H1 (cell line): Measurements from ENCODE around the gene PCYT1A. TPM values are rescaled to one million over a fixed set of nuclear protein-coding genes. Genes with fewer than 3 reads are reported as not detected.

ENCODE experiments used
- CTCF ChIA-PET: fragments of 300-600 bp; sonication (Branson Sonifier 250); formaldehyde crosslinking; loops from one replicate; lab custom pipeline; 2021; ENCODE audit not compliant: partially characterized antibody; lab: Charles Lee
- POLR2A ChIA-PET: fragments of 300-600 bp; sonication (Branson Sonifier 250); formaldehyde crosslinking; loops from one replicate; lab custom pipeline; 2021; ENCODE audit warnings: inconsistent platforms; ENCODE audit not compliant: partially characterized antibody; lab: Charles Lee
- DNase-seq, 2 experiments: peaks; one replicate each; pipeline versions ENCODE4 v3.0.0 to v3.0.0-alpha.2; 2010 to 2022; ENCODE audit warnings: low spot score in 2 of 2, low read depth in 1 of 2, mixed read lengths in 1 of 2
- FAIRE-seq: peaks from 2 replicates; lab custom pipeline; 2011; peaks lifted over from hg19 to GRCh38; lab: Jason Lieb, UNC
- H2AFZ ChIP-seq: 2 replicates; pipeline ENCODE4 v1.8.1; 2012; ENCODE audit warnings: low read length, inconsistent platforms
- H2AK5ac ChIP-seq: 2 replicates; pipeline ENCODE4 v1.6.1; 2013; ENCODE audit warnings: low read depth, low read length
- H2BK120ac ChIP-seq: replicated peaks from 2 replicates; pipeline ENCODE3; 2013; ENCODE audit warnings: low read depth, low read length, inconsistent platforms
- H2BK12ac ChIP-seq: 2 replicates; pipeline ENCODE4 v1.6.1; 2013; ENCODE audit warnings: low read depth, low read length
- H2BK15ac ChIP-seq: 2 replicates; pipeline ENCODE4 v1.6.1; 2013; ENCODE audit warnings: low read length
- H2BK20ac ChIP-seq: 2 replicates; pipeline ENCODE4 v1.6.1; 2013; ENCODE audit warnings: low read length
- H2BK5ac ChIP-seq: 2 replicates; pipeline ENCODE4 v1.6.1; 2013; ENCODE audit warnings: low read depth, low read length
- H3K14ac ChIP-seq: 2 replicates; pipeline ENCODE4 v1.6.1; 2013; ENCODE audit warnings: inconsistent platforms; ENCODE audit not compliant: insufficient read length
- H3K18ac ChIP-seq: 2 replicates; pipeline ENCODE4 v1.6.1; 2013; ENCODE audit warnings: low read length; ENCODE audit errors: extremely low read depth
- H3K23ac ChIP-seq: 2 replicates; pipeline ENCODE4 v1.6.1; 2013; ENCODE audit warnings: inconsistent platforms; ENCODE audit not compliant: insufficient read length
- H3K23me2 ChIP-seq: 2 replicates; pipeline ENCODE4 v1.6.1; 2013; ENCODE audit warnings: low read depth, low read length
- H3K27ac ChIP-seq: 2 replicates; pipeline ENCODE4 v1.6.1; 2011; ENCODE audit warnings: low read depth, low read length, inconsistent platforms
- H3K27me3 ChIP-seq, 4 experiments: replicated peaks in 1 of 4; 1 replicate in 1 of 4; 2 replicates in 3 of 4; pipeline versions ENCODE4 v1.6.1 to v1.8.1; 2011 to 2013; ENCODE audit warnings: low read length in 3 of 4, mild to moderate bottlenecking in 3 of 4, inconsistent platforms in 2 of 4, mixed read lengths in 2 of 4, moderate library complexity in 1 of 4; ENCODE audit not compliant: control insufficient read depth in 3 of 4, insufficient read depth in 3 of 4; ENCODE audit errors: extremely low read depth in 1 of 4
- H3K36me3 ChIP-seq, 4 experiments: 2 replicates each; pipeline versions ENCODE4 v1.6.1 to v1.8.1; 2011 to 2013; ENCODE audit warnings: mild to moderate bottlenecking in 4 of 4, low read length in 3 of 4, moderate library complexity in 2 of 4, control low read depth in 1 of 4, inconsistent platforms in 1 of 4; ENCODE audit not compliant: insufficient read depth in 4 of 4, control insufficient read depth in 2 of 4
- H3K4ac ChIP-seq: replicated peaks from 2 replicates; pipeline ENCODE3; 2013; ENCODE audit warnings: low read length, low read depth, mixed read lengths, inconsistent platforms; ENCODE audit not compliant: insufficient read length
- H3K4me1 ChIP-seq, 4 experiments: replicated peaks in 1 of 4; 1 replicate in 1 of 4; 2 replicates in 3 of 4; pipeline versions ENCODE4 v1.6.1 to v1.8.1; 2011 to 2013; ENCODE audit warnings: low read length in 3 of 4, inconsistent platforms in 2 of 4, mixed read lengths in 1 of 4; ENCODE audit not compliant: insufficient read depth in 4 of 4, control insufficient read depth in 3 of 4
- H3K4me2 ChIP-seq, 2 experiments: 2 replicates each; pipeline versions ENCODE4 v1.6.1 to v1.8.1; 2011 to 2013; ENCODE audit warnings: low read depth in 2 of 2, low read length in 2 of 2, control low read depth in 1 of 2, inconsistent platforms in 1 of 2, mild to moderate bottlenecking in 1 of 2; ENCODE audit not compliant: insufficient read depth in 1 of 2
- H3K4me3 ChIP-seq, 4 experiments: fragments of 200-600, 300-600 bp in 1 of 4; sonication (generic), shearing (Covaris generic), sonication (Bioruptor Twin) in 1 of 4; 2 replicates each; pipeline versions ENCODE4 v1.5.1 to v1.8.1; 2011 to 2016; ENCODE audit warnings: low read length in 4 of 4, low read depth in 3 of 4, control low read depth in 2 of 4, inconsistent platforms in 2 of 4, mild to moderate bottlenecking in 2 of 4, mixed read lengths in 1 of 4, moderate library complexity in 1 of 4; ENCODE audit not compliant: insufficient read depth in 2 of 4; ENCODE audit errors: extremely low read depth in 1 of 4
- H3K56ac ChIP-seq: replicated peaks from 2 replicates; pipeline ENCODE3; 2013; ENCODE audit warnings: low read depth, mild to moderate bottlenecking, mixed read lengths, low read length, inconsistent platforms; ENCODE audit not compliant: insufficient read length
- H3K79me1 ChIP-seq: 2 replicates; pipeline ENCODE4 v1.6.1; 2013; ENCODE audit warnings: low read depth, low read length, control low read depth
- H3K79me2 ChIP-seq, 2 experiments: 2 replicates each; pipeline versions ENCODE4 v1.6.1 to v1.8.1; 2012 to 2013; ENCODE audit warnings: low read length in 2 of 2, mild to moderate bottlenecking in 2 of 2, inconsistent platforms in 1 of 2; ENCODE audit not compliant: insufficient read depth in 2 of 2, control insufficient read depth in 1 of 2
- H3K9ac ChIP-seq, 4 experiments: replicated peaks in 1 of 4; 1 replicate in 1 of 4; 2 replicates in 3 of 4; pipeline versions ENCODE4 v1.6.1 to v1.8.1; 2011 to 2013; ENCODE audit warnings: low read depth in 3 of 4, low read length in 3 of 4, control low read depth in 2 of 4, mild to moderate bottlenecking in 2 of 4, moderate library complexity in 2 of 4, inconsistent platforms in 1 of 4; ENCODE audit errors: extremely low read depth in 1 of 4
- H3K9me3 ChIP-seq, 2 experiments: 2 replicates each; pipeline versions ENCODE4 v1.6.1 to v1.8.1; 2012 to 2013; ENCODE audit warnings: mild to moderate bottlenecking in 2 of 2, moderate library complexity in 2 of 2, control low read depth in 1 of 2, inconsistent platforms in 1 of 2, low read depth in 1 of 2, low read length in 1 of 2, mixed read lengths in 1 of 2; ENCODE audit not compliant: insufficient read depth in 2 of 2
- H4K20me1 ChIP-seq, 2 experiments: replicated peaks in 1 of 2; 2 replicates each; pipeline versions ENCODE3 to v1.8.1; 2011 to 2013; ENCODE audit warnings: inconsistent platforms in 2 of 2, low read length in 2 of 2, mild to moderate bottlenecking in 1 of 2; ENCODE audit not compliant: insufficient read depth in 2 of 2, control insufficient read depth in 1 of 2
- H4K5ac ChIP-seq: 2 replicates; pipeline ENCODE4 v1.6.1; 2013; ENCODE audit warnings: low read length, low read depth, mixed read lengths, inconsistent platforms; ENCODE audit not compliant: insufficient read length
- H4K8ac ChIP-seq: 2 replicates; pipeline ENCODE4 v1.8.0; 2013; ENCODE audit warnings: mild to moderate bottlenecking, moderate library complexity, low read length, inconsistent platforms; ENCODE audit not compliant: insufficient read depth; ENCODE audit errors: extremely low read depth
- H4K91ac ChIP-seq: replicated peaks from 2 replicates; pipeline ENCODE3; 2013; ENCODE audit warnings: low read length, mixed read lengths, inconsistent platforms; ENCODE audit not compliant: insufficient read length
- ASH2L ChIP-seq: fragments of 200-600, 300-600 bp; sonication (generic); IDR thresholded peaks from one replicate; pipeline ENCODE4 v1.7.1; 2017; ENCODE audit warnings: low read length
- BACH1 ChIP-seq: IDR thresholded peaks from 2 replicates; pipeline ENCODE4 v1.6.1; 2012; ENCODE audit warnings: low read length, improper control_type of control experiment
- CREB1 ChIP-seq: IDR thresholded peaks from 2 replicates; pipeline ENCODE4 v1.6.1; 2012; ENCODE audit warnings: inconsistent platforms
- EP300 ChIP-seq, 2 experiments: IDR thresholded peaks; 1 replicate in 1 of 2; 2 replicates in 1 of 2; pipeline ENCODE4 v1.6.1; 2011 to 2012; ENCODE audit warnings: low read depth in 2 of 2, low read length in 2 of 2, mild to moderate bottlenecking in 2 of 2, borderline replicate concordance in 1 of 2, inconsistent platforms in 1 of 2, moderate library complexity in 1 of 2
- JUN ChIP-seq: IDR thresholded peaks from 2 replicates; pipeline ENCODE4 v1.6.1; 2011; ENCODE audit warnings: low read depth, mild to moderate bottlenecking, improper control_type of control experiment, low read length
- RAD21 ChIP-seq, 2 experiments: IDR thresholded peaks in 1 of 2; conservative IDR thresholded peaks in 1 of 2; 2 replicates each; pipeline ENCODE4 v1.6.1; 2011; ENCODE audit warnings: low read depth in 2 of 2, low read length in 2 of 2, improper control_type of control experiment in 1 of 2, inconsistent platforms in 1 of 2, mild to moderate bottlenecking in 1 of 2, moderate library complexity in 1 of 2
- RXRA ChIP-seq: IDR thresholded peaks from 2 replicates; pipeline ENCODE4 v1.6.1; 2011; ENCODE audit warnings: low read depth, mild to moderate bottlenecking, low read length, moderate library complexity; ENCODE audit not compliant: insufficient read depth
- SIRT6 ChIP-seq: IDR thresholded peaks from one replicate; pipeline ENCODE4 v1.7.1; 2012; ENCODE audit warnings: low read length, inconsistent platforms
- SIX5 ChIP-seq: IDR thresholded peaks from 2 replicates; pipeline ENCODE4 v1.6.1; 2011; ENCODE audit warnings: mild to moderate bottlenecking, low read depth, low read length
- TAF1 ChIP-seq: IDR thresholded peaks from 2 replicates; pipeline ENCODE4 v1.6.1; 2011; ENCODE audit warnings: mild to moderate bottlenecking, low read depth, low read length
- TCF12 ChIP-seq: IDR thresholded peaks from 2 replicates; pipeline ENCODE4 v1.6.1; 2011; ENCODE audit warnings: low read depth, mild to moderate bottlenecking, low read length
- TEAD4 ChIP-seq: IDR thresholded peaks from 2 replicates; pipeline ENCODE4 v1.6.1; 2012; ENCODE audit warnings: low read depth, low read length, inconsistent platforms, mixed read lengths
- YY1 ChIP-seq: IDR thresholded peaks from 2 replicates; pipeline ENCODE4 v1.6.1; 2011; ENCODE audit warnings: low read depth, mild to moderate bottlenecking, low read length
- WGBS, 2 experiments: shearing (Covaris generic) in 1 of 2; methylation state at CpG; one replicate each; pipeline versions ENCODE4 v1.1.6 to v1.1.7; 2013 to 2015; ENCODE audit warnings: low lambda C conversion rate in 2 of 2, mixed read lengths in 2 of 2, inconsistent platforms in 1 of 2, low coverage in 1 of 2, missing lambda C conversion rate in 1 of 2; ENCODE audit not compliant: insufficient replicate concordance in 2 of 2, insufficient coverage in 1 of 2, insufficient read length in 1 of 2; ENCODE audit errors: extremely low coverage in 1 of 2, missing lambda C conversion rate in 1 of 2; 5-methylcytosine and 5-hydroxymethylcytosine counted together
- polyA plus RNA-seq, 7 experiments: library from polyadenylated mRNA; depleted of rRNA in 3 of 7; stranded (reverse) in 5 of 7; unstranded in 2 of 7; fragments of >200 nt in 5 of 7; fragments of 200-250 nt in 2 of 7; gene quantifications; 1 replicate in 5 of 7; 2 replicates in 1 of 7; 4 replicates in 1 of 7; pipeline versions ENCODE4 v1.2.1 to v1.2.3, GENCODE V29; 2011 to 2013; ENCODE audit warnings: missing spikeins in 2 of 7, mixed read lengths in 2 of 7
- total RNA-seq: library from RNA; stranded (reverse); fragmentation: NEBNext Ultra II Directional; extraction: Animal tissue kit (Norgen Biotek cat#: 25700); gene quantifications from 2 replicates; pipeline ENCODE4 v1.2.1, GENCODE V29; 2021

PCYT1A gene
- total and polyA plus RNA-seq, 2 of the 8 experiments (the other 6 are each of a cell fraction or from before 2014, with no cell fraction given): 19.9 to 31.8 TPM

- no peak for TF ChIP-seq CREB1
- no peak for TF ChIP-seq RXRA
- no peak for TF ChIP-seq SIX5
- no peak for TF ChIP-seq YY1
- no peak for TF ChIP-seq BACH1
- no peak for TF ChIP-seq TAF1
- TF ChIP-seq EP300 (IDR thresholded peaks at IDR 0.05; ENCODE audit: borderline replicate concordance in 1 of 2, low read depth in 2 of 2, low read length in 2 of 2): no peak
- no peak for TF ChIP-seq RAD21 (IDR thresholded peaks at IDR 0.05 in 1 of 2, conservative IDR thresholded peaks at IDR 0.05 in 1 of 2; ENCODE audit: low read depth in 2 of 2, low read length in 2 of 2)
- no peak for TF ChIP-seq JUN
- TF ChIP-seq SIRT6: no peak
- no peak for TF ChIP-seq TCF12
- no peak for TF ChIP-seq TEAD4
- no peak for TF ChIP-seq ASH2L
- TF ChIP-seq, all 59 proteins: peak for 0
- Histone ChIP-seq H3K36me3 (no peaks in the 10 kb centered on the region), H3K4me1 (peaks cover 4 to 14% (median 10%) of the 10 kb centered on the region in 4 experiments; a peak in 6 of 7 replicates), H2BK20ac (no peak overlapping the region), H2BK120ac (no peak overlapping the region), H3K79me1 (no peaks in the 10 kb centered on the region), H2AK5ac (no peak overlapping the region), H3K9ac (no peak overlapping the region), H3K27me3 (no peaks in the 10 kb centered on the region), H3K23me2 (no peaks in the 10 kb centered on the region), H4K8ac (peak overlapping the region; percentile 30; the same call in 1 of the 2 replicates), H3K79me2 (no peaks in the 10 kb centered on the region), H2AFZ (no peak overlapping the region), H4K20me1 (no peaks in the 10 kb centered on the region), H3K27ac (no peak overlapping the region), H3K9me3 (peaks cover 2 to 4% of the 10 kb centered on the region in 2 experiments; a peak in 1 of 4 replicates), H2BK15ac (no peak overlapping the region), H3K4me3 (no peak overlapping the region), H3K18ac (peak overlapping the region; percentile 83; the same call in 1 of the 2 replicates), H3K4me2 (no peak overlapping the region), H3K14ac (no peak overlapping the region), H4K5ac (no peak overlapping the region), H4K91ac (no peak overlapping the region), H2BK12ac (peak overlapping the region; percentile 92; the same call in 1 of the 2 replicates), H3K23ac (no peak overlapping the region), H3K4ac (no peak overlapping the region), H3K56ac (no peak overlapping the region), H2BK5ac (no peak overlapping the region)
- ChIA-PET CTCF (interaction anchor here (0.6 to 2.0 kb wide), 8 partner anchors 16 to 89 kb away, joined by 3 to 8 read pairs (median 4); no protein-coding TSS in a partner anchor), POLR2A (interaction anchor here (1.2 kb wide), 1 partner anchor 35 kb away, joined by 3 read pairs; no protein-coding TSS in a partner anchor)
- 85% methylated on average over 8 of the region's 9 CpGs; no CpG with 5 or more reads in 1 of the 2 experiments for WGBS, 2 experiments
- DNase-seq (no peak), FAIRE-seq (no peak)
Measured at GRCh38 chr3:196180346-196180745, 107.2 kb downstream of the PCYT1A start.
